ENCODE results near the gene CASP10. TPM values are rescaled to one million over a fixed set of nuclear protein-coding genes. Genes with fewer than 3 reads are reported as not detected.

CASP10 gene
- total RNA-seq, 1 donor from 2014 or later: 2.5 TPM

DNA sequence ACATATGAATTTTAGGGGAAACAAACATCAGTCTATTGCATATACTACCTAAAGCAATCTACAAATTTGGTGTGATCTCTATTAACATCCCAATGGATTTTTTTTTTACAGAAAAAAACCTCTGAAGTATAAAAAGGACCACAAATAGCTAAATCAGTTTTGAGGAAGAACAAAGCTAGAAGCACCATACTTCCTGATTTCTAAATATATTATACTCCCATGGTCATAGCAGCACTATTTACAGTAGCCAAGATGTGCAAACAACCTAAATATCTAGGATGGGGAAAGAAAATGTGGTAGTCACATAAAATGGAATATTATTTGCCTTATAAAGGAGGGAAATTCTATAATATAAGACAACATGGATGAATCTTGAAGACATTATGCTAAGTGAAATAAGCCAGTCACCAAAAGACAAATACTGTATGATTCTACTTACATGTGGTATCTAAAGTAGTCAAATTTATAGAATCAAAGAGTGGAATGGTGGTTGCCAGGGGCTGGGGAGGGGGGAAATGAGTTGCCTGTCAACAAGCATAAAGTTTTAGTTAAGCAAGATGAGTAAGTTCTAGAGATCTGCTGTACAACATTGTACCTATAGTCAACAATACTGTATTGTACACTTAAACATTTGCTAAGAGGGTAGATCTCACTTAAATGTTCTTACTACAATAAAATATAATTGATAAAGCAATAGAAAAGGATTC is 59.8 kb downstream of the CASP10 start:
- TF ChIP-seq, protein P1, sequence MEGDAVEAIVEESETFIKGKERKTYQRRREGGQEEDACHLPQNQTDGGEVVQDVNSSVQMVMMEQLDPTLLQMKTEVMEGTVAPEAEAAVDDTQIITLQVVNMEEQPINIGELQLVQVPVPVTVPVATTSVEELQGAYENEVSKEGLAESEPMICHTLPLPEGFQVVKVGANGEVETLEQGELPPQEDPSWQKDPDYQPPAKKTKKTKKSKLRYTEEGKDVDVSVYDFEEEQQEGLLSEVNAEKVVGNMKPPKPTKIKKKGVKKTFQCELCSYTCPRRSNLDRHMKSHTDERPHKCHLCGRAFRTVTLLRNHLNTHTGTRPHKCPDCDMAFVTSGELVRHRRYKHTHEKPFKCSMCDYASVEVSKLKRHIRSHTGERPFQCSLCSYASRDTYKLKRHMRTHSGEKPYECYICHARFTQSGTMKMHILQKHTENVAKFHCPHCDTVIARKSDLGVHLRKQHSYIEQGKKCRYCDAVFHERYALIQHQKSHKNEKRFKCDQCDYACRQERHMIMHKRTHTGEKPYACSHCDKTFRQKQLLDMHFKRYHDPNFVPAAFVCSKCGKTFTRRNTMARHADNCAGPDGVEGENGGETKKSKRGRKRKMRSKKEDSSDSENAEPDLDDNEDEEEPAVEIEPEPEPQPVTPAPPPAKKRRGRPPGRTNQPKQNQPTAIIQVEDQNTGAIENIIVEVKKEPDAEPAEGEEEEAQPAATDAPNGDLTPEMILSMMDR (IDR thresholded peaks at IDR 0.05; ENCODE audit: insufficient read depth, low read length, poor library complexity, severe bottlenecking): no peak

DNA sequence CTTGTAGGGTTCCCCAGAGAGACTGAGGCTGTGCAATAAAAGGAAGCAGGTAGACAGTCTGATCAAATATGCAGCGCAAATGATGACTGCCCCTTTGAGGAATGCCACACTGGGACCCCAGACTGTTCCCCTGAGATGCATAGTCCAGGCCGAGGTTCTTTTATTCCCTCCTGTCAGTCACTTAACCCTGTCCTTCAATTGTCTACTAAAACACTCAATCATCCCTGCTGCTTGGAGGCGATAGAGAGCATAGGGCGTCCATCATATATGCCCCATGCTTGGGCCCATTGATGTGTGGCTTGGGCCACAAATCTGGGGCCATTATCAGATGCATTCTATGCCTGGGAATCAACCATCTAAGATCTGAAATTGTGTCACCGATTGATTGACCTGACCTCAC is 61.9 kb downstream of the CASP10 start:
- Histone ChIP-seq H3K27me3 (ENCODE audit: control insufficient read depth, insufficient read depth, low read length) (no peaks in the 10 kb centered on the region), H3K36me3 (ENCODE audit: control insufficient read depth, insufficient read depth, low read length) (no peaks in the 10 kb centered on the region), H3K4me3 (ENCODE audit: low read depth, low read length) (no peak overlapping the region)
- TF ChIP-seq, protein P1 (IDR thresholded peaks at IDR 0.05; ENCODE audit: insufficient read depth, low read length, poor library complexity, severe bottlenecking): no peak
- no peak for DNase-seq (ENCODE audit: low read depth)

More for the DNA sequence above, 59.8 kb downstream of the CASP10 start:
- H3K36me3 ChIP-seq (ENCODE audit: control insufficient read depth, insufficient read depth, low read length): no peaks in the 10 kb centered on the region
- H3K4me3 ChIP-seq (ENCODE audit: low read depth, low read length): no peak overlapping the region
- no peaks in the 10 kb centered on the region for H3K27me3 ChIP-seq (ENCODE audit: control insufficient read depth, insufficient read depth, low read length)
- no peak for DNase-seq (ENCODE audit: low read depth)

DNA sequence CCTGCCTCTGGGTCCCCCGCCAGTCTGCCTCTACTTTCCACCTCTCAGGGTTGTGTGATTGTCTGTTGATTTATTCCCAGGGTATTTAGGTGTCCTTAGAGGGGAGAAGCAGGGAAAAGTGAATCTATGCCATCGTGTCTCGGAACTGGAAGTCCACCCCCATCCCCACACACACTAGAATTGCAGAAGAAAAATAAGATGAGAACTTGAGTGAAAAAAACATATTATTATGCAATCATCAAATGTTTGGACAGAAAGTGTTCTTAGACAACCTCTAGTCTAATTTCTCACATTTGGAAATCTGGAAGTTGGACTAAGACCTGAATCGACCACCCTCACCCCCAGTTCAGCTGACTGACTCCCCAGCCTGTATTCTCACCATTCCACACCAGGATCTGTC is 63.3 kb downstream of the CASP10 start:
- TF ChIP-seq, protein P1 (IDR thresholded peaks at IDR 0.05; ENCODE audit: insufficient read depth, low read length, poor library complexity, severe bottlenecking): no peak
- Histone ChIP-seq H3K4me3 (ENCODE audit: low read depth, low read length) (no peak overlapping the region), H3K36me3 (ENCODE audit: control insufficient read depth, insufficient read depth, low read length) (no peaks in the 10 kb centered on the region), H3K27me3 (ENCODE audit: control insufficient read depth, insufficient read depth, low read length) (no peaks in the 10 kb centered on the region)
- no peak for DNase-seq (ENCODE audit: low read depth)

DNA sequence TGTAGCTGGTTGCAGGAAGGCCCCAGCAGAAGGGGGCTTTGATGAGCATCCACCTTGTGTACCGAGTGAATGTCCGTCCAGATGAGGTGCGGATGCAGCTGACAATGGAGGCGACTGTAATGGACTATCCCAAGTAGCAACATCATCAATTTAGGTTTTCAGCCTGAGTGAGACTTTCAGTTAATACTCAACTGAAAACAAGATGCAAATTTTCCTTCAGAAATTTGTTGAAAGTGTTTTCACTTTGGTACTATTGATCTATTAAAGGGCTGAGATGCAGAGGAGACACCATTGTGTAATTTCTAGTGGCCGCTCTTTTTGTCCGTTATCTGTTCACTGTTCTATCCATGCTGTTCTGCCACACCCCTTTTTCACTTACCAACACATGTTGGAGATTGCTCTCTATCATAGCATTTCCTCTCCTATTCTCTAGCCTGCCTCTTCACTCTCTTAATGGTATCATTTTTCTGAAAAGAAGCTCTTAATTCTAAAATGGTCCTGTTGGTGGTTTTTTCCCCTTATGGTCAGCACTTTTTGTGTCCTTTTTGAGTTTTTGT is 65.4 kb downstream of the CASP10 start:
- no peaks in the 10 kb centered on the region for H3K27me3 ChIP-seq (ENCODE audit: control insufficient read depth, insufficient read depth, low read length)
- TF ChIP-seq, protein P1 (IDR thresholded peaks at IDR 0.05; ENCODE audit: insufficient read depth, low read length, poor library complexity, severe bottlenecking): no peak
- DNase-seq (ENCODE audit: low read depth): no peak

DNA sequence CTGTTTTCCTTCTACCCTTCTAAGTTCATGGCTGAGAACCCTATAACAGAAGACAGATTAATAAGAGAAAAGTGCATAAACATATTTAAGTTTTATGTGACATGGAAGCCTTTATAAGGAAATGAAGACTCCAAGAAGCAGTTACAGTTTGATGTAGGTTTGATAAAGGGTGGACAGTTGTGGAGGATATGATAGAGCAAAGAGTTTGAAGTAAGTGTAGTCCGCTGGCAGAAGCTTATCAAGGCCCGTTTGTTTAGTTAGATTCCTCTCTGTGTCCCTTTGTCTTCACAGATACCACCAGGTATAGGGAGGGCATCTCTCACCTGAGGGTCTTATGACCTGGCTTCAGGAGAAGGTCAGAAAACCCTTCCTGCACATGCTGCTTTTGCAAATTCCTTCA is 66.9 kb downstream of the CASP10 start:
- no peaks in the 10 kb centered on the region for H3K36me3 ChIP-seq (ENCODE audit: control insufficient read depth, insufficient read depth, low read length)
- no peak for DNase-seq (ENCODE audit: low read depth)
- TF ChIP-seq, protein P1 (IDR thresholded peaks at IDR 0.05; ENCODE audit: insufficient read depth, low read length, poor library complexity, severe bottlenecking): no peak
- H3K27me3 ChIP-seq (ENCODE audit: control insufficient read depth, insufficient read depth, low read length): no peaks in the 10 kb centered on the region
- H3K4me3 ChIP-seq (ENCODE audit: low read depth, low read length): no peak overlapping the region

More for the DNA sequence above, 65.4 kb downstream of the CASP10 start:
- Histone ChIP-seq H3K36me3 (ENCODE audit: control insufficient read depth, insufficient read depth, low read length) (no peaks in the 10 kb centered on the region), H3K4me3 (ENCODE audit: low read depth, low read length) (no peak overlapping the region)

Measured in kidney epithelial cell (primary cell).